Stimulated activated naive B cell treated with anti-CD40 and anti-IgM and Interleukin-4, amounts not matched to agents 10 μg/mL and 1 μg/mL and 100 μg/mL, for 72 hours (primary cell): ENCODE results near the gene ZMIZ2.
"Not testable (repeated sequence)": the region's sequence is repeated elsewhere in the genome, so short reads cannot be mapped to it uniquely, and the experiment has no call there.

ENCODE experiments used
- ATAC-seq, 2 donors: fragments of 150-1000 bp; cut with Tn5 transposase; replicated peaks; 2 replicates each; pipeline ENCODE4 v1.10.0; 2021; ENCODE audit warnings: moderate library complexity in 1 of 2
- DNase-seq: peaks from one replicate; pipeline ENCODE4 v3.0.0; 2021
- H3K27ac Mint-ChIP-seq: one replicate; pipeline ENCODE4 v1.8.0; 2022; ENCODE audit warnings: mild to moderate bottlenecking, mixed read lengths
- H3K27me3 Mint-ChIP-seq, 2 donors: one replicate each; pipeline ENCODE4 v1.8.0; 2022; ENCODE audit warnings: mixed read lengths in 2 of 2
- H3K36me3 Mint-ChIP-seq, 2 donors: one replicate each; pipeline ENCODE4 v1.8.0; 2022; ENCODE audit warnings: mixed read lengths in 2 of 2, mild to moderate bottlenecking in 1 of 2
- H3K4me1 Mint-ChIP-seq, 2 donors: one replicate each; pipeline ENCODE4 v1.8.0; 2022; ENCODE audit warnings: mixed read lengths in 2 of 2, mild to moderate bottlenecking in 1 of 2
- H3K4me3 Mint-ChIP-seq, 2 donors: one replicate each; pipeline ENCODE4 v1.8.0; 2022; ENCODE audit warnings: mild to moderate bottlenecking in 2 of 2, mixed read lengths in 2 of 2, moderate library complexity in 1 of 2
- H3K9me3 Mint-ChIP-seq, 2 donors: one replicate each; pipeline ENCODE4 v1.8.0; 2022; ENCODE audit warnings: mixed read lengths in 2 of 2, mild to moderate bottlenecking in 1 of 2

Gene ZMIZ2

GRCh38 chr7:44784364-44784763, 35.7 kb downstream of the ZMIZ2 start:
- no peak for DNase-seq
- no peaks in the 10 kb centered on the region for H3K27me3 Mint-ChIP-seq
- H3K36me3 Mint-ChIP-seq, result peaks cover 11 to 13% of the 10 kb centered on the region in 2 donors
- H3K9me3 Mint-ChIP-seq, result peaks cover 6 to 11% of the 10 kb centered on the region in 2 donors
- no peak overlapping the region for H3K4me3 Mint-ChIP-seq
- H3K27ac Mint-ChIP-seq, result no peak overlapping the region
- no peak for ATAC-seq
- H3K4me1 Mint-ChIP-seq, result peaks cover 5 to 12% of the 10 kb centered on the region in 2 donors

- peaks cover 11 to 13% of the 10 kb centered on the region in 2 donors for H3K36me3 Mint-ChIP-seq
- not testable (repeated sequence) for DNase-seq, H3K27me3 Mint-ChIP-seq, H3K27ac Mint-ChIP-seq, H3K4me3 Mint-ChIP-seq, ATAC-seq
- H3K4me1 Mint-ChIP-seq, result peaks cover 5 to 12% of the 10 kb centered on the region in 2 donors
- H3K9me3 Mint-ChIP-seq, result peaks cover 6 to 11% of the 10 kb centered on the region in 2 donors
Observed at GRCh38 chr7:44785218-44785617, 36.6 kb downstream of the ZMIZ2 start.

- Mint-ChIP-seq H3K27me3 (no peaks in the 10 kb centered on the region), H3K9me3 (peaks cover 6 to 11% of the 10 kb centered on the region in 2 donors), H3K4me1 (peaks cover 5 to 12% of the 10 kb centered on the region in 2 donors), H3K4me3 (no peak overlapping the region), H3K36me3 (peaks cover 11 to 13% of the 10 kb centered on the region in 2 donors), H3K27ac (peak overlapping the region; percentile 73)
- DNase-seq (peak; percentile 23), ATAC-seq (peak; percentile 92 to 93)
Observed at GRCh38 chr7:44787041-44787440, 38.4 kb downstream of the ZMIZ2 start.

- no peak overlapping the region for H3K4me3 Mint-ChIP-seq
- H3K36me3 Mint-ChIP-seq, result peaks cover 6 to 9% of the 10 kb centered on the region in 2 donors
- peaks cover 5 to 12% of the 10 kb centered on the region in 2 donors for H3K4me1 Mint-ChIP-seq
- no peaks in the 10 kb centered on the region for H3K27me3 Mint-ChIP-seq
- H3K9me3 Mint-ChIP-seq, result peaks cover 5 to 6% of the 10 kb centered on the region in 2 donors
- DNase-seq, result no peak
- ATAC-seq, result no peak
- no peak overlapping the region for H3K27ac Mint-ChIP-seq
Observed at GRCh38 chr7:44787762-44788161, 39.1 kb downstream of the ZMIZ2 start.

GRCh38 chr7:44789990-44790389, 41.3 kb downstream of the ZMIZ2 start:
- Mint-ChIP-seq H3K4me3 (no peak overlapping the region), H3K27me3 (no peaks in the 10 kb centered on the region), H3K9me3 (no peaks in the 10 kb centered on the region), H3K4me1 (peaks cover 5 to 12% of the 10 kb centered on the region in 2 donors), H3K27ac (no peak overlapping the region), H3K36me3 (no peaks in the 10 kb centered on the region)
- no peak for DNase-seq
- no peak for ATAC-seq

- Mint-ChIP-seq H3K27me3 (no peaks in the 10 kb centered on the region), H3K4me3 (no peak overlapping the region), H3K4me1 (peaks cover 8 to 10% of the 10 kb centered on the region in 2 donors), H3K27ac (no peak overlapping the region), H3K9me3 (no peaks in the 10 kb centered on the region), H3K36me3 (peaks cover 0 to 4% of the 10 kb centered on the region in 2 donors)
- ATAC-seq (no peak), DNase-seq (no peak)
Observed at GRCh38 chr7:44791278-44792219, 42.9 kb downstream of the ZMIZ2 start.

- peaks cover 12 to 22% of the 10 kb centered on the region in 2 donors for H3K36me3 Mint-ChIP-seq
- H3K27me3 Mint-ChIP-seq, result no peaks in the 10 kb centered on the region
- no peak overlapping the region for H3K4me3 Mint-ChIP-seq
- peak overlapping the region; percentile 33 for H3K27ac Mint-ChIP-seq
- no peaks in the 10 kb centered on the region for H3K9me3 Mint-ChIP-seq
- DNase-seq (no peak), ATAC-seq (no peak)
- peaks cover 8 to 19% of the 10 kb centered on the region in 2 donors for H3K4me1 Mint-ChIP-seq
Observed at GRCh38 chr7:44793919-44794318, 45.3 kb downstream of the ZMIZ2 start.

GRCh38 chr7:44794331-44794730, 45.7 kb downstream of the ZMIZ2 start:
- Mint-ChIP-seq H3K4me1 (peaks cover 8 to 20% of the 10 kb centered on the region in 2 donors), H3K27ac (no peak overlapping the region), H3K36me3 (peaks cover 12 to 22% of the 10 kb centered on the region in 2 donors), H3K27me3 (no peaks in the 10 kb centered on the region), H3K4me3 (no peak overlapping the region), H3K9me3 (no peaks in the 10 kb centered on the region)
- ATAC-seq, result no peak
- DNase-seq, result no peak

GRCh38 chr7:44796034-44796503, 47.4 kb downstream of the ZMIZ2 start:
- peak; percentile 29 to 31 for ATAC-seq
- no peaks in the 10 kb centered on the region for H3K9me3 Mint-ChIP-seq
- H3K27me3 Mint-ChIP-seq, result no peaks in the 10 kb centered on the region
- DNase-seq, result no peak
- H3K36me3 Mint-ChIP-seq, result peaks cover 23 to 39% of the 10 kb centered on the region in 2 donors
- peak overlapping the region; percentile 95 to 96 for H3K4me3 Mint-ChIP-seq
- H3K27ac Mint-ChIP-seq, result peak overlapping the region; percentile 99
- peaks cover 15 to 29% of the 10 kb centered on the region in 2 donors for H3K4me1 Mint-ChIP-seq

- Mint-ChIP-seq H3K27ac (peak within 1 kb of the TSS; percentile 99), H3K27me3 (no peaks in the 10 kb centered on the region), H3K4me3 (peak within 1 kb of the TSS; percentile 95 to 96), H3K36me3 (peaks cover 28 to 46% of the 10 kb centered on the region in 2 donors), H3K4me1 (peaks cover 16 to 32% of the 10 kb centered on the region in 2 donors), H3K9me3 (no peaks in the 10 kb centered on the region)
- DNase-seq, result peak; percentile 99
- peak; percentile 90 to 91 for ATAC-seq
Observed at GRCh38 chr7:44796504-44797328, 48.1 kb downstream of the ZMIZ2 start, which contains the start of gene PPIA. Gene PPIA, plus strand, starts transcription at chr7:44796681. Its CDS starts 44 bp downstream, at chr7:44796725.

- ATAC-seq (peak; percentile 55 to 62), DNase-seq (peak; percentile 70)
- H3K4me1 Mint-ChIP-seq, result peaks cover 18 to 35% of the 10 kb centered on the region in 2 donors
- no peaks in the 10 kb centered on the region for H3K9me3 Mint-ChIP-seq
- no peaks in the 10 kb centered on the region for H3K27me3 Mint-ChIP-seq
- H3K36me3 Mint-ChIP-seq, result peaks cover 30 to 52% of the 10 kb centered on the region in 2 donors
- peak overlapping the region; percentile 99 for H3K27ac Mint-ChIP-seq
- peak overlapping the region; percentile 95 to 96 for H3K4me3 Mint-ChIP-seq
Observed at GRCh38 chr7:44797329-44798258, 48.9 kb downstream of the ZMIZ2 start.

GRCh38 chr7:44798649-44799305, 50.1 kb downstream of the ZMIZ2 start:
- Mint-ChIP-seq H3K36me3 (peaks cover 36 to 57% of the 10 kb centered on the region in 2 donors), H3K4me3 (peak overlapping the region; percentile 95 to 96), H3K27ac (peak overlapping the region; percentile 59), H3K9me3 (no peaks in the 10 kb centered on the region), H3K27me3 (no peaks in the 10 kb centered on the region), H3K4me1 (peaks cover 18 to 35% of the 10 kb centered on the region in 2 donors)
- DNase-seq, result no peak
- no peak for ATAC-seq

- DNase-seq, result no peak
- no peaks in the 10 kb centered on the region for H3K27me3 Mint-ChIP-seq
- H3K4me3 Mint-ChIP-seq, result no peak overlapping the region
- peaks cover 18 to 35% of the 10 kb centered on the region in 2 donors for H3K4me1 Mint-ChIP-seq
- H3K27ac Mint-ChIP-seq, result peak overlapping the region; percentile 20
- H3K36me3 Mint-ChIP-seq, result peaks cover 41 to 59% of the 10 kb centered on the region in 2 donors
- ATAC-seq, result no peak
- no peaks in the 10 kb centered on the region for H3K9me3 Mint-ChIP-seq
Observed at GRCh38 chr7:44799939-44800338, 51.3 kb downstream of the ZMIZ2 start.
